Measurements from ENCODE around the gene IDH3B. TPM values are rescaled to one million over a fixed set of nuclear protein-coding genes. Genes with fewer than 3 reads are reported as not detected.

The IDH3B gene
- total RNA-seq, 1 experiment from 2014 or later, result 135 TPM

DNA sequence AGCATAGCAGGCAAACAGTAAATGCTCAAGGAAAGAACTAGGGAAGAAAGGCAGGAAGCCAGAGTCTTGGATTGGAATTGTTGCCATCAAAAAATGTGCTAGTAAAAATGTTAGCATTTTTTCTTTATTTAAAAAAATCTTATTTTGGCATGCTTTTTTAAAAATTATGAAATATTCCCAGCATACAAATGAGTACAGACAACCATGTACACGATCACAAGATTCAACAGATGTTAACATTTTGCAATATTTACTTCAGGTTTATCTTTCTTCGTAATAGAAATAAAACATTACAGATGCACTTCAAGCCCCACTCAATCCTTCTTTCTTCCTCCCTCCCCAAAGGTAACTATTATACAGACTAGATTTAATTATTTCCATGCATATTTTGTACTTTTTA lies 39.0 kb downstream of the IDH3B start:
- no peaks in the 10 kb centered on the region for H3K4me1 ChIP-seq (ENCODE audit: control insufficient read depth, insufficient read depth, low read length)
- no peaks in the 10 kb centered on the region for H3K36me3 ChIP-seq (ENCODE audit: control insufficient read depth, insufficient read depth, low read length)
- POLR2A ChIA-PET, result no interaction called here
- no peak overlapping the region for H3K4me3 ChIP-seq (ENCODE audit: low read depth in 2 of 2, low read length in 2 of 2)
- peaks cover 3% of the 10 kb centered on the region for H3K9me3 ChIP-seq (ENCODE audit: control insufficient read depth, insufficient read depth, low read depth, low read length)
- intact Hi-C loops (cut with micrococcal nuclease; ENCODE audit: unreplicated experiment), result no loop called here
- 0 out of 2 replicates have a peak, but pooled peaks cover 2% of the 10 kb centered on the region for H3K27me3 ChIP-seq (ENCODE audit: control insufficient read depth, insufficient read depth, low read length)
- BruUV-seq (replicated peaks), result no TSS peak
- TF ChIP-seq POLR2AphosphoS5 (IDR thresholded peaks at IDR 0.05; ENCODE audit: low read depth, low read length) (no peak), TCF7L2 (IDR thresholded peaks at IDR 0.05; ENCODE audit: low read depth, low read length) (no peak), SIN3A (IDR thresholded peaks at IDR 0.05; ENCODE audit: borderline replicate concordance, insufficient read depth, low read depth, low read length) (no peak), REST (IDR thresholded peaks at IDR 0.05; ENCODE audit: insufficient read depth in 1 of 2, low read depth in 2 of 2, low read length in 1 of 2) (no peak)
- TF ChIP-seq, protein P1, sequence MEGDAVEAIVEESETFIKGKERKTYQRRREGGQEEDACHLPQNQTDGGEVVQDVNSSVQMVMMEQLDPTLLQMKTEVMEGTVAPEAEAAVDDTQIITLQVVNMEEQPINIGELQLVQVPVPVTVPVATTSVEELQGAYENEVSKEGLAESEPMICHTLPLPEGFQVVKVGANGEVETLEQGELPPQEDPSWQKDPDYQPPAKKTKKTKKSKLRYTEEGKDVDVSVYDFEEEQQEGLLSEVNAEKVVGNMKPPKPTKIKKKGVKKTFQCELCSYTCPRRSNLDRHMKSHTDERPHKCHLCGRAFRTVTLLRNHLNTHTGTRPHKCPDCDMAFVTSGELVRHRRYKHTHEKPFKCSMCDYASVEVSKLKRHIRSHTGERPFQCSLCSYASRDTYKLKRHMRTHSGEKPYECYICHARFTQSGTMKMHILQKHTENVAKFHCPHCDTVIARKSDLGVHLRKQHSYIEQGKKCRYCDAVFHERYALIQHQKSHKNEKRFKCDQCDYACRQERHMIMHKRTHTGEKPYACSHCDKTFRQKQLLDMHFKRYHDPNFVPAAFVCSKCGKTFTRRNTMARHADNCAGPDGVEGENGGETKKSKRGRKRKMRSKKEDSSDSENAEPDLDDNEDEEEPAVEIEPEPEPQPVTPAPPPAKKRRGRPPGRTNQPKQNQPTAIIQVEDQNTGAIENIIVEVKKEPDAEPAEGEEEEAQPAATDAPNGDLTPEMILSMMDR (IDR thresholded peaks at IDR 0.05), result no peak
- H3K27ac ChIP-seq (ENCODE audit: low read length), result no peak overlapping the region
- in situ Hi-C loops (cut with HindIII; ENCODE audit: low pct_unique_long_range_greater_than_20kb, low sequenced_read_pairs), result no loop called here
- DNase-seq (ENCODE audit: low read depth, low spot score) (no peak), ATAC-seq (no peak)
- CTCF ChIA-PET, result no interaction called here

- no peak for DNase-seq (ENCODE audit: low read depth, low spot score)
- no peak for ATAC-seq
- in situ Hi-C loops (cut with HindIII; ENCODE audit: low pct_unique_long_range_greater_than_20kb, low sequenced_read_pairs) (no loop called here), intact Hi-C loops (cut with micrococcal nuclease; ENCODE audit: unreplicated experiment) (no loop called here)
- Histone ChIP-seq H3K9me3 (ENCODE audit: control insufficient read depth, insufficient read depth, low read depth, low read length) (peaks cover 3% of the 10 kb centered on the region), H3K4me3 (ENCODE audit: low read depth in 2 of 2, low read length in 2 of 2) (no peak overlapping the region), H3K27me3 (ENCODE audit: control insufficient read depth, insufficient read depth, low read length) (0 out of 2 replicates have a peak, but pooled peaks cover 2% of the 10 kb centered on the region), H3K36me3 (ENCODE audit: control insufficient read depth, insufficient read depth, low read length) (no peaks in the 10 kb centered on the region), H3K4me1 (ENCODE audit: control insufficient read depth, insufficient read depth, low read length) (no peaks in the 10 kb centered on the region), H3K27ac (ENCODE audit: low read length) (no peak overlapping the region)
- TF ChIP-seq, protein P1 (IDR thresholded peaks at IDR 0.05), result no peak
- TF ChIP-seq REST (IDR thresholded peaks at IDR 0.05; ENCODE audit: insufficient read depth in 1 of 2, low read depth in 2 of 2, low read length in 1 of 2) (no peak), POLR2AphosphoS5 (IDR thresholded peaks at IDR 0.05; ENCODE audit: low read depth, low read length) (no peak), TCF7L2 (IDR thresholded peaks at IDR 0.05; ENCODE audit: low read depth, low read length) (no peak), SIN3A (IDR thresholded peaks at IDR 0.05; ENCODE audit: borderline replicate concordance, insufficient read depth, low read depth, low read length) (no peak)
- CTCF ChIA-PET, result no interaction called here
- BruUV-seq (replicated peaks), result no TSS peak
- POLR2A ChIA-PET, result no interaction called here
Observed at GRCh38 chr20:2624190-2624589, 39.8 kb downstream of the IDH3B start.

All from Panc1 (cell line).